C4-2B (cell line): ENCODE measurements around the gene FAM110C.

Experiments used
- ZFX ChIP-seq: fragments of 450-650 bp; IDR thresholded peaks from 2 replicates; pipeline ENCODE4 v1.6.1; 2017
- TF ChIP-seq, protein P1 (sequence below): fragments of 450-650 bp; conservative IDR thresholded peaks from 2 replicates; pipeline ENCODE4 v1.5.1; 2017; ENCODE audit warnings: mild to moderate bottlenecking

DNA sequence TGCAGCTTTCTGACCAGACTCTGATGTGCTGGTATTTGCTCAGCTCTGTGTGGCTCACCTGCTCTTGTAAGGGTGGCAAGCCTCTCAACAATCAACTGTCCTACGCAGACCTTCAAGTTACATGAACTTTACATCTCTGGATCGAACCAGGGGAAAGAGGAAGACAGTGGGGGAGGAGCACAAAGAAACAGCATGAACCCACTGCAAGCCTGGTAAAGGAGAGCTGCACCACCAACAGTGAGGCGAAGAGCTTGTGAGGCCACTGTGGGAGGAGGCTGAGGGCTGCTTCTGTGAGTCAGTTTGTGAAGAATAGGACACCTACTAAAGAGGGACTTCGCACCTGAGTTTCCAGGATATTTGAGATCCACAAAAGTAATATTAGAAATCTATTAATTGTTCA lies 18.8 kb upstream of the FAM110C start:
- TF ChIP-seq, protein P1, sequence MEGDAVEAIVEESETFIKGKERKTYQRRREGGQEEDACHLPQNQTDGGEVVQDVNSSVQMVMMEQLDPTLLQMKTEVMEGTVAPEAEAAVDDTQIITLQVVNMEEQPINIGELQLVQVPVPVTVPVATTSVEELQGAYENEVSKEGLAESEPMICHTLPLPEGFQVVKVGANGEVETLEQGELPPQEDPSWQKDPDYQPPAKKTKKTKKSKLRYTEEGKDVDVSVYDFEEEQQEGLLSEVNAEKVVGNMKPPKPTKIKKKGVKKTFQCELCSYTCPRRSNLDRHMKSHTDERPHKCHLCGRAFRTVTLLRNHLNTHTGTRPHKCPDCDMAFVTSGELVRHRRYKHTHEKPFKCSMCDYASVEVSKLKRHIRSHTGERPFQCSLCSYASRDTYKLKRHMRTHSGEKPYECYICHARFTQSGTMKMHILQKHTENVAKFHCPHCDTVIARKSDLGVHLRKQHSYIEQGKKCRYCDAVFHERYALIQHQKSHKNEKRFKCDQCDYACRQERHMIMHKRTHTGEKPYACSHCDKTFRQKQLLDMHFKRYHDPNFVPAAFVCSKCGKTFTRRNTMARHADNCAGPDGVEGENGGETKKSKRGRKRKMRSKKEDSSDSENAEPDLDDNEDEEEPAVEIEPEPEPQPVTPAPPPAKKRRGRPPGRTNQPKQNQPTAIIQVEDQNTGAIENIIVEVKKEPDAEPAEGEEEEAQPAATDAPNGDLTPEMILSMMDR = no peak
- no peak for TF ChIP-seq ZFX
